Occipital lobe (tissue), 2 donors: ENCODE data around the gene COL9A3. TPM values are rescaled to one million over a fixed set of nuclear protein-coding genes. Genes with fewer than 3 reads are reported as not detected.

Experiments used
- DNase-seq: peaks from one replicate; lab custom pipeline; 2025; lab: John Stamatoyannopoulos, UW
- total RNA-seq: library from RNA; depleted of rRNA; stranded (reverse); fragments of >200 nt; gene quantifications from one replicate; pipeline ENCODE4 v1.2.3, GENCODE V29; 2014

The COL9A3 gene
- total RNA-seq, 1 donor from 2014 or later = 37.1 TPM

DNA sequence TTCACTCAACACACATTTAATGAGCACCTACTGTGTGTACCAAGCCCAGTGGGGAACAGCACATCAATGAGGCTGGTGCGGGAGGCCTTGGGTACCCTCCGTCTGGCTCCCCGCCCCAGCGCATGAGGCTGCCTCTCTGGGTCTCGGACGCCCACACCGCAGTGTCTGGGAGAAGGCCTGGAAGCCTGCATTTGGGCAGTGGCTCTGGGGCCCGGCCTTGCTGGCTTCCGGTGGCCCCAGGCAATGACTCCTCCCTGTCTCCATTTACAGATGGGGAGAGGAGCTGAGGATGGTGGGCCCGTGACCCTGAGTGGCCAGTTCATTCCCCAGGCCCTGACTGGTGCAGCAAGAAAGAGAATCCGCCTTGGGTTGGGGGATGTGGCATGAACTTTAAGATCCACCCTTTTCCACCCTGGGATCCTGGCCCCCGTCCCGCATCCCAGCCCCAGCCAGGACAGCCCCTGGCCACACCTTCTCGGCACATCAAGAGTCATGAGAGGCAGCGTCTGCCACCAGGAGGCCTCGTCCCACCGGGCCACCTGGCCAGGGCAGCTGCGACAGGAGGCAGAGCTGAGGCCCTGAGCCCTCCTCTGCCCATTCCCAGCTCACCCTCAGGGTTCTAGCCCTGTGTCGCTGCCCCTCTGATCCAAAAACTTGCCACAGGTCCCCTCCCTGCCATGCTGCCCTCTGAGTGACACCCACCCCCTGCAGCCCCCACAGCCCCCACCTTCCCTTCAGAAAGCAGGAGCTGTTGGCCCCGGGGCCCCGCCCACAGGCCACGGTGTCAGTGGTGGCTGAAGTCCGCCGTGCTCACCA is 38.0 kb upstream of the COL9A3 start:
- DNase-seq = no peak

- no peak for DNase-seq
Measured at GRCh38 chr20:62779417-62779685, 37.5 kb upstream of the COL9A3 start.

GRCh38 chr20:62780204-62780603 is 36.6 kb upstream of the COL9A3 start:
- DNase-seq = no peak

GRCh38 chr20:62780696-62781095 is 36.2 kb upstream of the COL9A3 start:
- DNase-seq = no peak

DNA sequence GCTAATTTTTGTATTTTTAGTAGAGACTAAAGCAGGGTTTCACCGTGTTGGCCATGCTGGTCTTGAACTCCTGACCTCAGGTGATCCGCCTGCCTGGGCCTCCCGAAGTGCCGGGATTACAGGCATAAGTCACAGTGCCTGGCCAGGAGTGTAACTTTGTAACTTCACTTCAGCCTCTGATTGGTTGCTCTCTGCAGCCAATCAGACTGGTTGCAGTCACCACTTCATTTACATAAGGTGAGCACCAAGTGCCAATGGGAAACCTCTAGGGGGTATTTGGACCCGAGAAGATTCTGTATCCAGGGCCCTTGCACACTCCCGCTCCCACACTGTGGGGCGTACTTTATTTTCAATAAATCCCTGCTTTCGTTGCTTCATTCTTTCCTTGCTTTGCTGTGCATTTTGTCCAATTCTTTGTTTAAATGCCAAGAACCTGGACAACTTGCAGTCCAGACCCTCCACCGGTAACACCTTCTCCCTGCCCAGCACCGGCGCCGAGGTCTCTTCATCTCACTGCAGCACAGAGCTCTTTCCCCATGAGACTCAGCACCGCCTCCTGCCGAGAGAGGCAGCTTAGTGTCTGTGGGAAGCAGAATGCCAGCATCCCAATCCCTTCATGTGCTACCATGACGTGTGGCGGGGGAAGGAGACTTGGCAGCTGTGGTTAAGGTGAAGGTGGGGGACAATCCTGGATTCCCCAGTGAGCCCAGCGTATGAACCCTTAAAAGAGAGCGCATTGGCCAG is 34.5 kb upstream of the COL9A3 start:
- no peak for DNase-seq

GRCh38 chr20:62782893-62783278 is 34.0 kb upstream of the COL9A3 start:
- no peak for DNase-seq

DNA sequence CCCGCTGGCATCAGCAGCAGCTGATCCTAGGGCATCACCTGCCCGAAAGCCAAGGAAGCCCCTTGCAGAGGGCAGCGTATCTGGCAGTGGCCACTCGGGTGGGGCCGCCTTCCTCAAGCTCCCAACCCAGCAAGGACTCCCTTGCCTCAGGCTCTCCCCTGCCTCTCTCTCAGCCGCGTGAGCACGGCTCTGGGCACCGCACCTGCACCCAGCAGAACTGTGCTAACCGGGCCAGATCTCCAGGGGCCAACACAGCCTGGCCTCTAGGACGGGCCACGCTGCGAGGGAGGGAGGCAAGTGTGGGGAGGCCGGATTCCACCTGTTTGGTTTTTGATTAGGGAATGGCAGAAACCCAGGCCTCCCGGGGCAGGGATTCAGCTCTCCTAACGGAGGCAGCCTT is 32.4 kb upstream of the COL9A3 start:
- DNase-seq = no peak

- DNase-seq = no peak
Measured at GRCh38 chr20:62785393-62785792, 31.5 kb upstream of the COL9A3 start.

GRCh38 chr20:62786157-62786556 is 30.7 kb upstream of the COL9A3 start:
- no peak for DNase-seq

- DNase-seq = no peak
Measured at GRCh38 chr20:62787321-62787720, 29.5 kb upstream of the COL9A3 start.

- DNase-seq = no peak
Measured at GRCh38 chr20:62787866-62788265, 29.0 kb upstream of the COL9A3 start.

DNA sequence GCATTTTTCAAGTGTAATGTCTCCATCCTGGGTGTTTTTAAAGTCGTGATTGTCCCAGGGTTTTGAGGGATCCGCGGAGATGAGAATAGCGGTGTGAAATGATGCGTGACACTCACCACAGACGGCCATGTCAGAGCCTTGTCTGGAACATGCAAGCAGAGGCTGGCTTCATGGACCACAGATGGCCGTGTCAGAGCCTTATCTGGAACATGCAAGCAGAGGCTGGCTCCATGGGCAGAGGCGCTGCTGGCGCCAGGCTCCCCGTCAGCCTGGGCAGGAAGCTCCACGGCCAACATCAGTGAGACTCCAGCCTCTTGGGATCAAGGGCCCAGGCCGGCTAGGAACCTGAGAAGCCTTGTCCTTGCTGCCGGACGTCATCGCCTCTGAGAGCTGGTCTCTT is 28.2 kb upstream of the COL9A3 start:
- no peak for DNase-seq

DNA sequence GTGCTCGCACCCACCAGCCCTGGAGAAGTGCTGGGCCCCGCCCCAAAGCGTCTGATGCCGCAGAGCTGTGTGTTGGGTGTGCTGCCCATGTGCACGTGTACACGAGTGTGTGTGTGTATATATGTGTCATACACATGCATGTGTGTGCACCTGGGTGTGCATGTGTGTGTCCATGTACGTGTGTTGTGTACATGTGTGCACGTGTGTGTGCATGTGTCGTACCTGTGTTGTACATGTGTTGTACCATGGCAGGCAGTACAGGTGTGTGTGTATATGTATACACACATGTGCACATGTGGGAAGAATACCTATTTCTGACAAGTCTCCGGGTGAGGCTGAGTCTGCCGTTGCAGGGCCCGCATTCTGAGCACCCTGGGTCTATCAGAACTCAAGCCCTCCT is 26.8 kb upstream of the COL9A3 start:
- DNase-seq = no peak

GRCh38 chr20:62791301-62792181 is 25.3 kb upstream of the COL9A3 start:
- peak; percentile 81 for DNase-seq

GRCh38 chr20:62792182-62792939 is 24.5 kb upstream of the COL9A3 start:
- no peak for DNase-seq

DNA sequence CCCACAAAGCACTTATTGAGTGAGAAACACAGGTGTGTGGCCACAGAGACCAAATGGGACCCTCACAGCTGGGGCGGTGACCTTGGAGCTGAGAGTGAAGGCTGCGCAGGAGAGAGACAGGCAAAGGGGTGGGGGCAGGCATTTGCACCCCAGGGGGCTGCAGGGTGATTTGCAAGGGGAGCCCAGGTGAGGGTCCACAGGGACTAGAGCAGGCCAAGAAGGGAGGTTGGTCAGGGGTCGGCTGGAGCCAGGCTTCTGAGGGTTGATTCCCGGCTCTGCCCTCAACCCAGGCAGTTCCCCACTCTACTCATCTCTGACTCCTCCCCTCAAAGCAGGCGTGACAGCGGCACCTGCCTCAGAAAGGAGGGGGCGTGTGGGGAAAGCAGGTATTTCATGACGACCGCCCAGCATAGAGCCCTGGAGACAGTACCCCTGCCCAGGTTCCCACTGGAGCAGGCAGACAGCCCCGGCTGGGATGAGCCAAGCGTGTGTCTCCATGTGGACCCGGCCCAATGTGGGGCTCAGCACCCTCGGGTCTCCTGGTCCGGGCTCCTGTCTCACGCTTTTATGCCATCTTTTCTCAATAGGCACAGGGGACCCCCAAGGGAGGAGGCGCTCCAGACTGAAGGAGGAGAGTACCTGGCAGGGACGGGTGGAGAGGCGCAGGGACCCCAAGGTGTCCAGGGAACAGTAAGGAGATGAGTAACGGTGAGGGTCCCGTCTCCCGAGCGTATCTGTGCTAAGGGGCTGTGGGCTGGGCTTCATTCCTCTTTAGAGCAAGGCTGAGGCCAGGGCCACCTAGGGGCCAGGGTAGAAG is 23.7 kb upstream of the COL9A3 start:
- no peak for DNase-seq

- DNase-seq = no peak
Measured at GRCh38 chr20:62793757-62794006, 23.2 kb upstream of the COL9A3 start.

DNA sequence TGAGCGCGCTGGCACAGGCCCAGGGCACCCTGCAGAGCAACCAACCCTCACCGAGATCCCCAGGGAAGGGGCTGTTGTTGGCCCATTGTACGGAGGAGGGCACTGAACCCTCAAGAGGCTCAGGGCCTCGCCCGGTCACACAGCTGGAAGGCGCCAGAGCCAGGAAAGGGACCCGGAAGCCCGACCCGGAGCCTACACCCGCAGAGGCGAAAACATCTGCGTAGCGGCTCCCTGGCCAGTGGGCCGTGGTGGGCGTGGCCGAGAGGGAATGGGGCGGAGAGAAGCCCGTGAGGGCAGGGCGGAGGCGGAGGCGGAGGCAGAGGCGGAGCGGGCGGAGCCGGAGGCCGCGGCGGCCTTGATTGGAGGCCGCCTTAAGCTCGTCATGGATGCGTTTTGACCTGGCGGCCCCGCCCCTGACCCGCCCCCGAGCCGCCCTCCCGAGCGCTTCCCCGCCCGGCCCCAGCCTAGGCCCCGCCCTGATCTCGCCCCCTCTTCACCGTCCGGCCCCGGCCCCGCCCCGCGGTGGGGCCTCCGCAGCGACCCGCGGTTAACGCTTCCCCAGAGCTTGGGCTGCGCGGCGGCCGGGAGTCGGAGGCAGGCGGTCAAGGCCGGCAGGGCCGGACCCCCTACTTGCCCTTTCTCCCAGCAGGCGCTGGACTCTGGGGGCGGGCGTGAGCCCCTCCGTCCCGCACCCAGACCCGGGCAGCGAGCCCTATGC is 22.7 kb upstream of the COL9A3 start:
- DNase-seq = peak; percentile 92

DNA sequence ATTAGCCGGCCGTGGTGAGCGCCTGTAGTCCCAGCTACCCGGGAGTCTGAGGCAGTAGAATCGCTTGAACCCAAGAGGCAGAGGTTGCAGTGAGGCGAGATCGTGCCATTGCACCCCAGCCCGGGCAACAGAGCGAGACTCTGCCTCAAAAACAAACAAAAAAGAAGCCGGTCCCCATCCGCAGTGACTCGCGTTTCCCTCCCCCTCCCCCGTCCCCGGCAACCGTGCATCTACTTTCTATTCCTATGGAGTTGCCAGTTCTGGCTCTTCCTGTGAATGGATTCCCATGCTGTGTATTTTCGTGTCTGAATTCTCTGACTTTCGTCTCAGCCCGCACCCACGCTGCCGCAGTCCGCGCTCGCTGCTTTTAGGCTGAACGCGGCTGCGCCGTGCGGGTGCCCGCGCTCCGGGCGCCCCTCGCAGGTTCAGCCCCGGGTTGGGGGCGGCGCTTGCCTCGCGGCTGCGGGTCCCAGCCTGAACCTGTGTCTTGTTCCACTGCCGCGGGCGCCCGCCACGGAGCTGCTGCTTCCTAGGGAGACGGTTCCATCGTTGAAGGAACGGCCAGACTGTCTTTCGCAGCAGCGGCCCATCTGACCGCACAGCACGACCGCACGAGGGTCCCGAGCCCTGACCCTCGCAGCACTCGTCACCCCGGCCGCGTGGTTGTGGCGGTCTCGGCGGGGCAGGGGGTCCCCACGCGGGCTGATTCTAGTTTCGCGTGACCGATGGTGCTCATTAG is 21.7 kb upstream of the COL9A3 start:
- peak; percentile 61 for DNase-seq
